GM19099 (cell line): ENCODE results near the gene NRXN3.

Experiments used
- POLR2A ChIP-seq: IDR thresholded peaks from 3 replicates; pipeline ENCODE4 v1.6.1; 2011; ENCODE audit warnings: low read depth; ENCODE audit not compliant: insufficient read length; ENCODE audit errors: extremely low read depth

The NRXN3 gene

GRCh38 chr14:79418649-79419415 lies 1248.7 kb downstream of the NRXN3 start:
- TF ChIP-seq POLR2A, result no peak

GRCh38 chr14:79419571-79420327 lies 1249.6 kb downstream of the NRXN3 start:
- no peak for TF ChIP-seq POLR2A

DNA sequence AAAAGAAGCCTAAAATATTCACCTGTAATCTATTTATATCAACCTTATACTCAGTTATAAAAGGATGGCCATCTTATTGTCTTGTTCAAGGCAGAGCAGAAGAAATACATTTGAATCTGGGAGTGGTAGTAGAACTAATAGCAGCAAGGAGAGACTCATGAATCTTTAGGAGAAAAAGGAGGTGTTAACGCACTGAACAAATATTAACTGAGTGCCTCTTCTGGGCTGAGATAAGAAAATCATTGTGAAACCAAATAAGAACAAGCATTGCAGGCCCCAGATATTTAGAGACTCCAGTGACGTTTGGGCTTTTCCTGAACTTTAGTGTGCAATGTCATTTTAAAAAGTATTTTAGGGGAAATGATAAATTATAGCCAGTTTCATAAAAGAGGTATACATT lies 1250.6 kb downstream of the NRXN3 start:
- TF ChIP-seq POLR2A, result no peak

DNA sequence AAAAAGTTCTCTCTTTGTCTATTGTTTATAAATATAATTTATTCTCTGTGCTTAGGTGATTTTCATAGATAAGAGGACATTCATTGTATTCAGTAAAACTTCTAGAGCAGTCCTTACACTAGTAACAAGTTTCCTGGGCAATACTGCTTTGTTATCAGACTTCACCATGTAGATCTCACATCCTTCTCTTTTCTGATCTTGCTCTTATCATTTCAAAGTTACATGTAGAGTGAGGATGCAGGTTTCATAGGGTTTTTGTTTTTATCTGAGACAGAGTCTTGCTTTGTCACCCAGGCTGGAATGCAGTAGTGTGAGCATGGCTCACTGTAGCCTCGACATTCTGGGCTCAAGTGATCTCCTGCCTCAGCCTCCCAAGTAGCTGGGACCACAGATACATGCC lies 1251.6 kb downstream of the NRXN3 start:
- TF ChIP-seq POLR2A, result no peak

- no peak for TF ChIP-seq POLR2A
Observed at GRCh38 chr14:79424462-79424861, 1254.3 kb downstream of the NRXN3 start.

DNA sequence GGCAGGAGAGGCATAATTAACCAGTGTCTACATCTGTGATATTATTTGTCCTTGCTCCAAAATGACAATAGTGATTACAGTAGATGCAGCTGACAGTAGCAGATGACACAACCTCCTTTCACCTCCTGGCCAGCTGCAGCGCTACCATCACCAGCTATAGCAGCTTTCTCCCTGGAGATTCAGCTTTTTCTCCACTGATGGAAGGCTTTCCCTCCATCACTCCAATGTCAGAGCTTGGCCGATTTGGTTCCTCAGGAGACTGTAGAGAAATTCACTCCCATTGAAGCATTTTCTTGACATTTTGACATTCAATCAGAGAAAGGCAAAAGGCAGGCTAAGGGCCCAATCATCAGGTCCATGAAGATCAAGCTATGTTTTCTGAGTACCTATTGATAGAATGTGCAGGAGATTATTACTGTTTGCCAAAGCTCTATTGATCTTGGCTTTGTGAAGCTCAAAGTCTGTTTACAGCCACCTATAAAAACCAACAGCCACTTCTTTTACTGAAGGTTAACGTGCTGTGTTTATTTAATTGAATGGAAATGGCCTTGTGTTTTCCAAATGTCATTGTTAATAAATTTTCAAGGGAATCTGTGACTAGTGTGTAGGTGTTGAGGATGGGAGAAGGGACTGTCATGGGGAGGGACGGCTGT lies 1256.1 kb downstream of the NRXN3 start:
- no peak for TF ChIP-seq POLR2A

DNA sequence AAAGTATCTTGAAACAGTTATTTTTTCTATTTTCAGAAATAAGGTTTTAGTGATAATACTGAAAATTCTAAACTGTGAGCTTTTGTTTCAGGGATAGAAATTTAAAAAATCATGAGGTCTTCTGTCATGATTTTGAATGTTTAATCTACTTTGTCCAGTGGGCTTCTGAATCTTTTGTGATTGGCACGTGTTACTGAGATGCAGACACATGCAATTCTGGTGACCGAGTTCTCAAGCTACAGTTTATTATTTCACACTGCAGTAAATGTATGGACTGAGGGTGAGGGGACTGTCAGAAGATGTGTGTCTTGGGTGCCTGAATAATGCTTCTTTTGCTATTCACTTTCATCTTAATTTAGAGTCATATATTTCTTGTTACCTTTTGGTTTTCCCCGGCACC lies 1262.5 kb downstream of the NRXN3 start:
- TF ChIP-seq POLR2A, result no peak

- no peak for TF ChIP-seq POLR2A
Observed at GRCh38 chr14:79436335-79436734, 1266.2 kb downstream of the NRXN3 start.

GRCh38 chr14:79437951-79438350 lies 1267.8 kb downstream of the NRXN3 start:
- TF ChIP-seq POLR2A, result no peak

DNA sequence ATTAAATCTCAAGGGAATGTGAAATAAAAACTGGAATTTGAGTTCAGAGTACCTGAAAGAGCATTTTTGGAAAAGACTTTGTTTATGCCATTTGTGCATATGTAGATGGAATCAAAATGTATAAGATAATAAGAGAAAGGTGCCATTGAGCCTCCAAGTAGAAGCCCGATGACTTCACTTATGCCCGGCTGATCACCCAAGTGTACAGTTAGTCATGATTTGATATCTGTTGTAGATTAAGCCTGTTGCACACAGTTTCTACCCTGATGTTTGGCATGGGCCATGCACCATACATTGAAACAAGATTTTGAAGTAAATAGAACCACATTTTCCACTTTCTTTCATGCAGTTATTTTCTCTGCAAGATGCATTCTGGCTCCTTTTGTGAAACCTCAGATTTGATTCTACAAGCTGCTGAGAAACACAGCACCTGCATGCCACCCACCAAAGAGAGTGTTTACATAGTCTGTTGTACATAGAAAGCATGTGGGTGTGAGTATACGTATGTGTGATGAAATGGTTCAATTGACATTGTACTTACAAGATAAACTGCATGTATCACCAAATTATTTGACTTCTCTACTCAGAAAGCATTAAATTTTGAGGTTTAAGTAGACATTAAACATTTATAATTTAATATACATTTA lies 1268.6 kb downstream of the NRXN3 start:
- TF ChIP-seq POLR2A, result no peak

DNA sequence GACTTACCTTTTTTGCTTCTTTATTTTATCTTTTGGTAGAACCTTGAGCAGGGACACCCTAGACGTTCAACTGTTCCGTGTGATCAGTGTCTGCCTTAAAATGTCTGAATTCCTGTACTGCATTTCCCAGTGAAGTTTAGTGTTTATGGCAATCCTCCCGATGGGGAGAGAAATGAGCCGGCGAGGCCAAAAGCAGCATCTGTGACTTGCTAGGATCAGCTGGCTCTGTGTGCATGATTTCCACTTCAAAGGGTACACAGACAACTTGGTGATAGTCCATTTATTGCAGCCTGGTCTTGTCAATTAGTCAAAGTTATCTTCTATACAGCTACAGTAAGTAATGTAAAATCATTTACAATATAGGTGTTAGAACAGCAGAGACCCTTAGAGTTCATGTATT lies 1272.6 kb downstream of the NRXN3 start:
- TF ChIP-seq POLR2A, result no peak

GRCh38 chr14:79443602-79444001 lies 1273.4 kb downstream of the NRXN3 start:
- TF ChIP-seq POLR2A, result no peak

DNA sequence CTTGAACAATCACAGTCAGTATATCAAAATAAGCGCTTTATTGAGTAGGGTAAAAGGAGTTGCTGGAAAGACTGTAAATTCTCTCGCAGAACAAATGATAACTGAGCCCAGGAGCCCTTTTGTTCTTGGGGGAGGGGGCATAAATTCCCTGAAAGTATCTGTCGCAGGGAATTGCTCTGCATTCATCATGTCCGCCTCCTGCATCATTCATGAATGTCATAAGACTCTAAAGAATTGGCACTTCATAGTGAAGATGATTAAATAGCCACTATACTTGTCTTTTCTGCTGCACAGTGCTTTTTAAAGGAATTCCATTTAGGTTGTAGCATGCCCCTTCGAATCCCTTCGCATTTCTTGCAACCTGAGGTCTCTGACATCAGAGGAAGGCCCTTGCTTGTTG lies 1278.8 kb downstream of the NRXN3 start:
- no peak for TF ChIP-seq POLR2A

DNA sequence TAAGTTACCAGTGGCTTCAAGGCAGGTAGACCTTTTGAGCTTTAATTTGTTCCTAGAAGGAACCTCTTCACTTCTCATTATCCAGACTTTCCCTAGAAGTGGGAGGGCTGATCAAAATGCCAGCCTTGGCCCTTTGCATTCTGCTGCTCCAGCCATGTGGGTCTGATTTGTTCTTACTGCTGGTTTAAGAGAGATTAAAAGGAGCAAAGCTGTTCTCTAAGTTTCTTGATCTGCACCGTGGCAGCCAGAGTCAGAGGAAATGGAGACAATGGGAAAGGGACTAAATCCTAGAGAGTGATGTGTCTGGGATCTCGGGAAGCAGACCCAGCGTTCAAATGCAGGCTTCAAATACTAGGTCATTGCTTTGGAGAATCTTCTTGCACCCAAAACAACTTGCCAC lies 1281.4 kb downstream of the NRXN3 start:
- no peak for TF ChIP-seq POLR2A

GRCh38 chr14:79453276-79453675 lies 1283.1 kb downstream of the NRXN3 start:
- no peak for TF ChIP-seq POLR2A
